Raji (cell line): Measurements from ENCODE around the gene GLRX.

Experiments
- POLR2A ChIP-seq: IDR thresholded peaks from 2 replicates; pipeline ENCODE4 v1.6.1; 2011; ENCODE audit warnings: low read depth, low read length, control low read depth; ENCODE audit not compliant: insufficient read depth

The GLRX gene, protein sequence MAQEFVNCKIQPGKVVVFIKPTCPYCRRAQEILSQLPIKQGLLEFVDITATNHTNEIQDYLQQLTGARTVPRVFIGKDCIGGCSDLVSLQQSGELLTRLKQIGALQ

DNA sequence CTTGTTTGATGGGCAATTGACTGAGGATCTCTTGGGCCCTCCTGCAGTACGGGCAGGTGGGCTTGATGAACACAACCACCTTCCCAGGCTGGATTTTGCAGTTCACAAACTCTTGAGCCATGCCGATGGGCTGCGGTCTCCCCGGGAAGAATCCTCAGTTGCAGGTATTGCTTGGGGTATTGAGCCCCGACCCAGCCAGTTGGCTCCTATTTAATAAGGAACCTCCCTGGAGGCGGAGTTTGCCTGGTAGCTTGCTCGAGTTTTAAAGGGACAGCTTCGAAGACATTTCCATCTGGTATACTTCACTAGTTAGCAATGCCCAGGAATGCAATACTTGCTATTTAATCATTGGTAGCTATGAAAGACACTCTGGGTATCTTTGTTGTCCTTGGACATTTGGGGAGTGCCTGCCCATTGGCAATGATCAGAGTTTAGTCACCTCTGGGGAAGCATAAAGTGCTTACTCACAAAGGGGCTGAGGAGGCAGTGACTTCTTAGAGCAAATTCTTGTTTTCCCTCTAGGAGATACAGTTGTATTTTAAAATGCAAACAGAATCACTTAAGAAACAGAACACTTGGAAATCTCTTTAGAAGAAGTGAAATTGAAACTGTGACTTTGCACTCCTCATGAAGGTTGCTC, at the start of gene GLRX:
Gene GLRX, minus strand, starts transcription at position 185 of the 640 bp plus-strand sequence. Its CDS starts 64 bp downstream, at position 121.
- TF ChIP-seq POLR2A, result peak; percentile 95

DNA sequence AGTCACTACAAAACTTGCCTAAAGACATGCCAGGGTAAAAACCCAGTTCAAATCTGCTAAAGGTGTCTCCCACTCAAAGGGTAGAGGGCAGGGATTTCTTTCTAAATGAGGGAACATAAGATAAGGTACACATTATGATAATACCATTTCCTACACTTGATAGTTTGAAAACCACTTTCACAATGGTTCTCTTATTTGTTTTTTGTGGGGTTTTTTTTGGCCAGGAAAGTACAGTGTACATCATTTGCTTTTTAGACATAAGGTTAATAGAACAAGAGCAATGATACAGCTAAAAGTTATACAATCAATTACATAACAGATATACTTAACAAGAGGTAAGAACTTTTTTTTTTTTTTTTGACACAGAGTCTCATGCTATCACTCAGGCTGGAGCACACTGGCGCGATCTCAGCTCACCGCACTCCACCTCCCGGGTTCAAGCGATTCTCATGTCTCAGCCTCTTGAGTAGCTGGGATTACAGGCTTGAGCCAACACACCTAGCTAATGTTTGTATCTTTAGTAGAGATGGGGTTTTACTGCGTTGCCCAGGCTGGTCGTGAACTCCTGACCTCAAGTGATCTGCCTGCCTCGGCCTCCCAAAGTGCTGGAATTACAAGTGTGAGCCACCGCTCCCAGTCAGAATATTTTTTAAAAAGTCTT, 48.8 kb upstream of the GLRX start:
- TF ChIP-seq POLR2A, result no peak

DNA sequence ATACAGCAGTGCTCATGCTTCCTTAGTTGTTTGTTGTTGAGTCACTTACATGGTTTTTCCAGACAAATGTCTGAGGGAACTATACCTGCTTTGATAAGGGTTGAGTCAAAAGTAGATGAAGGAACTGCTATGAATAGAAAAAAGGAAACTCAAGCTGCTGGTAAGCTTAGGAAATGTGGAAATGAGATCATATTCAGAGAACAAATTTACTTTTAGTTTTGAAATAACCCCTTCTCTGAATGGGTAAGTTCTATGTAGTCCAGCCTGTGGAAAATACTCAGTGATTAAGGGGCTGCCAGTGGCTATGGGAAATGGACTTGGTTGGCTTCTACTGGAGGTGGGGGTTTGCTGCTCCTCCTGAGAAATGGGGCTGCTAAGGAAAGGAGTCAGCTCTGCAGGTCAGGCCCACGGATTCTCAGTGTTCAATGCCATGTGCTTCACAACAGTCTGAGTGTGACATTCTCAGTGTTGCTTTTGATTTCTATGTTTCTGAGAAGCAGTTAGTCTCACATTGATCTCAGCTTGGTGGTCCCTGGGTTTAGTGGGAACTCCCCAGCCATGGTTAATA, 47.7 kb upstream of the GLRX start:
- TF ChIP-seq POLR2A, result no peak

DNA sequence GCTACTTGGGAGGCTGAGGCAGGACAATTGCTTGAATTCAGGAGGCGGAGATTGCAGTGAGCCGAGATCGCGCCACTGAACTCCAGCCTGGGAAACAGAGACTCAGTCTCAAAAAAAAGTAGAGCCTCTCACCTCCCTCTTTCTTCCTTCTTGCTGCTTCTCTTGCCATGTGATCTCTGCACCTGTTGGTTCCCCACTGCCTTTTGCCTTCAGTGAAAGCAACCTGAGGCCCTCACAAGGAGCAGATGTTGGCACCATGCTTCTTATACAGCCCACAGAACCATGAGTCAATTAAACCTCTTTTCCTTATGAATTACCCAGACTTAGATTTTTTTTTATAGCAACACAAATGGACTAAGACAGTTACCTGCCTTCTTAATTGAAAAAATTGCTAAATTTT, 45.6 kb upstream of the GLRX start:
- TF ChIP-seq POLR2A, result no peak

DNA sequence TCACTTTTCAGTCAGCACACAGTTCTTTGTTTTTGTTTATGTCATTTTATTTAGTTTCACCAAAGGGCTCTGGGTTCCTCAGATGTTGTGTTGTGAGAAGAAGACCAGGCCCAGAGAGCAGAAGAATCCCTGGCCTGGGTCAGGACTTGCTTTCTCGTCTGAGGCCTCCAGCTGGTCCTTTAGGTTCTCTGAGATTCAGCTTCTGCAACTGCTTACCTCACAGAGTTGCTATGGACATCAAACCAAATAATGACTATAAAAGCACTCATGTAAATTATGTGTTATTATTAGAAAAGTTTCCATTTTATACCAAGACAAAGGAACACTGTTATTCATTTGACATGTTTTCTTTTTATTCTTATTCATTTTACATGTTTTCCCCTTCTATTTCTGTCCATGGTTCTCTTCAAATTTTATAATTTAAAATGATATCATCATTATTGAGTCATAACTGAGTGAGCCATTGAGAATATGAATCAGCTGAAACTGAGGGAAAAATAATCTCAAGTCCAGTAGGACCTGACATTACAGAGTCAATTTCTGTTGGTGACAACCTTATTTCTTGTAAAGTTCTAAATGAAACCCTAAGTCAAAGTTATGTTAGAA, 44.0 kb upstream of the GLRX start:
- no peak for TF ChIP-seq POLR2A

DNA sequence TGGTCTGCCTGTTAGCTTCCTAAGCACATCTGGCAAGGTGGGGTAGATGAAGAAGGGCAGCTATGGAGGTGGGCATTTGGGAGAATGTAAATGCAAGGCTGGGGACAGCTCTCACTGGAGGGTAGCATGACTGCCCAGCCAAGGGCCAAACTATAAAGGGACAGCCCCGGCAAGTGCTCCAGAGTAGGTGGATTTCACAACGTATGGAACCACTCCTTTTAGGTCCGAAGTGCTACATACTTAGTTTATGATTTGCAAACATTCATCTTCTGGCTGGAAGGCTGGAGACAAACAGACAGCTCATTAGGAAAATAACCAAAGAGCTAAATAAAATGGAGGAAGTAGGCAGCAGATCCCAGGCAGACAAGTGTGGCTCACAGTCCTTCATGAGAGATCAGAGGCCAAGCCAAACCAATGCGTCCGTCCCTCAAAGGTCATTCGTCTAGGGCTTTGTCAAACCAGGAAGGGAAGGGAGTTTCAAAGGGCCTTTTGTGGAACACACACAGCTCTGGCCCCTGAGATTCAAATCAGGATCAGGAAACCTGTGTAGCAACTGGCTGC, 42.5 kb upstream of the GLRX start:
- no peak for TF ChIP-seq POLR2A

DNA sequence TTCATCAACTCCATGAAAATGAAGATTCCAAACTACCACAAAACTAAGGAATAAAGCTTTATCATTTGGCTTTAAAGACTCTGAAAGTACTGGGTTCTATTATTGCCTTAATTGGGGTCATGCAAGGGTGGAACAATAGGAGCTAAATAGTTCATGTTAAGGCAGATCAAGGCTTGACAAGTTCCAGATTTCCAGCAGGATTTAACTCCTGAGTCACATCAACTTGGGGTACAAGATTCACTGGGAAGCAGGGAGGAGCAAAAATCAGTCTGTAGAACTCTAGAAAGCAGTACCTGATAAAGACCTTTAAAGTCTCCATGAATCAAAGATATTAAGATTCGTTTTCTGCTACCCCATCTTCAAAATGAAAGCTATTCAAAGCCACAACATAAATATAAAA, 41.9 kb upstream of the GLRX start:
- no peak for TF ChIP-seq POLR2A

DNA sequence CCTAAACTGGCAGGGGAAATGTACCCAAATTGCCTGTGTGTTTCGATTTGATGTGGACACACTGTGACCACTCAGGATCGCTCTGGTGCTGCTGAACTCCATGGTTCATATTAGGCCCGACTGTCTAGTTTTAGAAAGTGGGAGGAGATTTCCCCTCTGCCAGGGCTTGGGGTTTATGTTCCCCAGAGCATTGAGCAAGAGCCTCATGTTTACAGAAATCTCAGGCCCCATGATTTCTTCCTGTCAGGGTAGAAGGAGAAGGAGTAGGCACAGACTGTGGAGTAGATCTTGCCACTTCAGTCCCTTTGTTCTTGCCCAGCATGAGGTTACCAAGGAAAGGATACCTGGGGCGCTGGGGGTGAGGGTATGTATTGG, 40.8 kb upstream of the GLRX start:
- TF ChIP-seq POLR2A, result no peak

DNA sequence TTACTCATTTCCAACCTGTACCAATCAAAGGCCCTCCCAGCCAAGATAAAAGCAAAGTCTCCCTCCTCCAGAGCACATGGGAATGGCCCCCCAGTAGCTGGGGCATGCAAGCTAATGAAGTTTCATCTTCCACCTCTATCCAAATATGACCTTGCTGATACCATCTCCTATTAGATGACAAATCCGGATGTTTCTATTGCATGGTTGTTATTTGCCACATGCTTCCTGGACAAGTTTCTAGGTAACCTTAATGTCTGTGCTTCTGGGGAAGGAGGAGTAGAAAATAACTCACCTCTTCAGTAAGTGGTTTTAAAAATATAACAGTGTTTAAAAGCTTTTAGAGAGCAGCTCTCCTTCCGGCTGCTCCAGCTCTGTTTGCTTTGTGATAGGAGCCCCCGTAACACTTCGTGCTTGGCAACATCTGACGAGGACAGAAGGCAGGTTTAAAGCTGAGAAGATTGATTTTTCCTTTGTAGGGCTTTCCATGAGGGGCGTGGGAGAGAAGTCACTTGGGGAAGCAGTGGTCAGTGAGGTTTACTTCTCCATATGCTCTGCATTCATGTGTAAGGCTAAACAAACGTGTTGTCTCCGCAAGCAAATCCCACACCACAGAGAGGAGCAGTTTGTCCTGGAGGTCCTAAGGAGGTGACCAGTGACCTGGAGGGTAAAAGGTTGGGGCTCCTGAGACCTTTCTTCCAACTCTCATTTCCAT, 40.3 kb upstream of the GLRX start:
- TF ChIP-seq POLR2A, result no peak

DNA sequence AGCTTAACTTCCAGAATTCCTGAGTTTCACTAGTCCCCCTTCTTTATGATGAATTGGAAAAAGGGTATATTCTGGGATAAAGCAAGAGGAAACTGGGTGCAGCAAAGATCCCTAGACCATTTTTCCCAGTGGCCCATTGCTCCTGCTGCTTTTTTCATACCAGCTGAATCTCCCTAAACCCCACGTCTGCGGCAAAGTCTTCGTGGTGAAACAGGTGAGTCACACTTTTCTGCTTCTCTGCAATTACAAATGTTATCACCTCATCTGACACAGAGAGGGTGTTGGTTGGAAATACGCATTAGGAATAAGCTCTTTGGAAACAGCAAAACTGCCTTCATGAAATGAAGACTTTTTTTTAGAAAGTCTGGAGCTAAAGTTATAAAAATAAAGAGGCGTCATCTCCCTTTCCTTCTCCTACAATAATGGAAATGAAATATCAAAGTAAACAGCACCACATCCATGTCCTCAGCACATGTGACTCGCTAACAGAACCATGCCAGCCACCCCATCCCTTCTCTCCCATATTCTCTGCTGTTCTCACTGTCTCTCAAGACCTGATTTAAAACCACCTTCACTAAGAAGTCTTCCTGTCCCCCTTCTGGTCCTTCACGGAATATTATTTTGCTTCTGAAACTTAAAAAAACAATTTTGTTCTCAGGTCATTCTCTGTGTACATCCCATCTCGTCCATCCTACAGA, 39.5 kb upstream of the GLRX start:
- TF ChIP-seq POLR2A, result no peak

DNA sequence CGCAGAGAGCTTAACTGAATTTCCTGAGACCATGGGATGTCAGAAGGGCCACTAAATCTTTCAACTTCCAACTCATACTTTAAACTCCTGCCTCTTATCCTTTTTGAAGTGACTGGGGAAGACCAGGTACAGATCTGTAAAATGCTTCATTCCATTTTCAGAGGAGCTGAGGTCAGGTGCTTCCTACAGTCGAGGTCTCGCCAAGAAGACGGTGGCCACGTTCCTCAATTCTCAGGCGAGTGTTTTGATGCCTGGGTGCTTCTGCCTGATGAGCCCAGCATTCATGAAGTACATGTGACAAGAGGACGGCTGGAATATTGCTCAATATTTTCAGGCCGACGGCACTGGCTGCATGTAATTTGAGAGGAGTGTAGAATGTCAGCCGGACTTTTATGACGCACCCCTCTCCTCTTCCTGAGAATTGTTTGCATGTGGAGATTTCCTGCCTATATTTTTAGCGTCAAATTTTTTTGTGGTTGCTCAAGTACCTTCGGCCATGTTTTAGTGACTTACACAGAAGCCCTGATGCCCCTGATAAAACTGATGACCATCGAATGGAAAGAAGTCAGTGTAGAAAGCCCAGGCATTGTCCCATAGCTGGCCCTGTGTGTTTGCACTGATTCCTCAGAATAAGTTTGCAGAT, 38.8 kb upstream of the GLRX start:
- TF ChIP-seq POLR2A, result no peak

DNA sequence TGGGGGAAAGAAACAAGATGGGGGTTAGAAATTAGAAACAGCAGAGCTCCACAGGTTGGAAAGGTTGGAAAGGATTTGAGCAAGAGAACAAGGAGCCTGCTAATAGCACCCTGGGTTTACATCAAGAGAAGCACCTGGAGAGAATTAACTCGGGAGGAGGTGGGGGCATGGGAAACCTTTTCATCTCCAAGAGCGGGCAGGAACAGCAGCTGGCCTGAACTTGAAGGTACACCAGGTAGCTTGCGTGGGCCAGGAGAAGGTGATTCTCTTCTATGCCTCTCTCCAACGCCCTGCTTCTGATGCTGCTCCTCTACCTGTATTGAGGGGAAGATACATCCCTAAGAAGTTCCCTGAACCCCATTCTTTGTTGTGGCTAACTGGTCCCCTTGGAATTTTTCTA, 37.1 kb upstream of the GLRX start:
- TF ChIP-seq POLR2A, result no peak

DNA sequence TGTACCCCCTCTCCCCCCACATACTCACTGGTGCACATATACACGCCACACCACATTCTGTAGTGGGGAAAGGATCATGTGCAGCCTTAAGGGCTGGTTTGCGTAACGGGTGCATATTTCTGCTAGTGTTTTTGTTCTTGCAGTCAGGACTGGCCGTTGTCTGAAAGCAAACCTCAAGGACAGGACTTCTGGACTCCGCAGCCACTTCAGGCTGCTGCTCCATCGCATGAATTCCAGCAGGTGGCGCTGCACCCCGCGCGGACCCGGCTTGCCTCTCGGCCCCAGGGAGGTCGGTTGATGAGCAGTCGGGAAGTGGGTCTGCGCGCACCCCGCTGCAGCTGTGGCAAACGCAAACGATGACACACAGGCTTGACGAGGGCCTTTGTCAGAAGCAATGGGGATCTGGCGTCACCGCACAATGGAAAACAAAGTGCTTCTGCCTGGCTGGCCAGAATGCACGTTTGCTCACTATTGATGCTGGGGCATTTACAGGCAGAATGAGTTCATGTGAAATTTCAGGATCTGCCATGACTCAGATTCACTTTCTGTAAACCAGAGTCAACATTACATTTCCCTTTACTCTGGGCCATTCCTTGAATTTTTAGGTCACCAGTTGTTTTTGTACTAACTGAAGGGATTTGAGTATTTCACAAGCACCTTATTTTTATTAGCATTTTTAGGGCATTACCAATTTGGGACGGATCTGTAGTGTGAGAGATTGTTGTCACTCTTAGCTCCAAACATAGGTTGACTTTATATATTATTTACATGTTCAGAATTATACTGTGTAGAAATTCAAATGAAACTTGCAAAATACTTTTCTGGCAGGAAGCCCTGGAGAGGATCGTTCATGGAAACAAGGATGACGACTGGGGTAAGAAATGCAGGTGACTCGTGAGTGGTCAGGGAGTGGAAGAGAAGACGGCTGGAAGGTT, 36.4 kb upstream of the GLRX start:
- TF ChIP-seq POLR2A, result no peak

DNA sequence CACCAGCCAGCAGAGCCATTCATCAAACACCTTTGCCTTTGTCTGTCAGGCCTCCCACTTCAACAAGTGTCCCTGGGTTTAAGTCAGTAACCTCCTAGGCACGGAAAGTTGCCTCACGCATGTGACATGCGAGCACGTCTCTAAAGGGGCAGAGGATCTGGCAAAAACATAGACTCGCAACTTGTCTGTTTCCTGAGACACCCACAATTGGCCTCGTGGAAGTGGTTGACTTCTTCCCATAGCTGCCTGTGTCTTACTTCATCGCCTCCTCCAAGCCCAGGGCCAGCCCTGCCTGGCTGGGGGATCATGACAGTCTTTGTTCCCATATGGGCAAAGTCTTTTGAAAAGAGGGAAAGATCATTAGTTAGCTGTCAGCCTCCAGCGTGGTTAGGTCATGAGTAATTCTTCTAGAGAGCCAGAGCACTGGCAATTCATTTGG, 35.5 kb upstream of the GLRX start:
- TF ChIP-seq POLR2A, result no peak
